ENCODE results near the gene NOM1. TPM values are rescaled to one million over a fixed set of nuclear protein-coding genes. Genes with fewer than 3 reads are reported as not detected.

Gene NOM1
- total RNA-seq, 1 experiment from 2014 or later, result 35.4 TPM

GRCh38 chr7:157019718-157020451 is 70.4 kb downstream of the NOM1 start:
- no peak overlapping the region for H3K27ac ChIP-seq (ENCODE audit: low read depth, low read length)
- no peak overlapping the region for H3K4me3 ChIP-seq (replicated peaks in 1 of 2; ENCODE audit: low read depth in 1 of 2, low read length in 2 of 2)
- no peaks in the 10 kb centered on the region; a peak in 1 of 4 replicates for H3K4me1 ChIP-seq (ENCODE audit: control insufficient read depth in 1 of 2, insufficient read depth in 2 of 2, low read length in 2 of 2)
- no peaks in the 10 kb centered on the region for H3K79me2 ChIP-seq (ENCODE audit: insufficient read depth, low read length)
- H3K9ac ChIP-seq (ENCODE audit: low read length), result no peak overlapping the region
- ChIA-PET RAD21 (ENCODE audit: low non-redundant PET in 1 of 2, low total read pairs in 2 of 2, uncharacterized antibody in 2 of 2, unreplicated experiment in 2 of 2) (no interaction called here), POLR2A (no interaction called here), CTCF (no interaction called here)
- BruUV-seq (replicated peaks), result no TSS peak
- TF ChIP-seq YY1 (IDR thresholded peaks at IDR 0.05; ENCODE audit: extremely low read depth, insufficient replicate concordance, low read depth, low read length) (no peak), ZNF274 (IDR thresholded peaks at IDR 0.05; ENCODE audit: low read depth, low read length) (no peak), SP1 (IDR thresholded peaks at IDR 0.05; ENCODE audit: low read depth) (no peak), EZH2 (IDR thresholded peaks at IDR 0.05) (no peak), CEBPB (IDR thresholded peaks at IDR 0.05; ENCODE audit: low read depth) (no peak), SRF (IDR thresholded peaks at IDR 0.05; ENCODE audit: low read depth) (no peak), RAD21 (IDR thresholded peaks at IDR 0.05; ENCODE audit: low read depth) (no peak), SIN3A (IDR thresholded peaks at IDR 0.05; ENCODE audit: low read depth) (no peak), ATF3 (IDR thresholded peaks at IDR 0.05) (no peak), ZFX (IDR thresholded peaks at IDR 0.05) (no peak), REST (IDR thresholded peaks at IDR 0.05; ENCODE audit: low read depth) (no peak), POLR2A (IDR thresholded peaks at IDR 0.05; ENCODE audit: borderline replicate concordance, extremely low read depth, insufficient read depth, insufficient read length) (no peak), ELF1 (IDR thresholded peaks at IDR 0.05; ENCODE audit: borderline replicate concordance, low read depth) (no peak)
- 0 out of 2 replicates have a peak, but pooled peaks cover 3% of the 10 kb centered on the region for H3K27me3 ChIP-seq (ENCODE audit: insufficient read depth, low read length)
- H3K36me3 ChIP-seq (ENCODE audit: control insufficient read depth in 1 of 2, insufficient read depth in 2 of 2, low read length in 2 of 2), result no peaks in the 10 kb centered on the region
- no peaks in the 10 kb centered on the region for H3K9me3 ChIP-seq (ENCODE audit: control insufficient read depth in 1 of 2, insufficient read depth in 1 of 2, low read depth in 1 of 2, low read length in 2 of 2)
- H2AFZ ChIP-seq (ENCODE audit: low read depth, low read length, poor library complexity, severe bottlenecking), result no peak overlapping the region
- intact Hi-C loops (cut with micrococcal nuclease), result no loop called here
- ATAC-seq (no peak), DNase-seq (ENCODE audit: low read depth, low spot score) (no peak)
- no peaks in the 10 kb centered on the region for H3K9me2 ChIP-seq (ENCODE audit: insufficient read depth)
- H3K4me2 ChIP-seq (ENCODE audit: low read length), result no peak overlapping the region
- H4K20me1 ChIP-seq (ENCODE audit: insufficient read depth), result no peaks in the 10 kb centered on the region

Measured in HCT116 (cell line).